Measurements from ENCODE around the gene FSCN2. TPM values are rescaled to one million over a fixed set of nuclear protein-coding genes. Genes with fewer than 3 reads are reported as not detected.

FSCN2 gene
- total RNA-seq, 4 donors from 2014 or later, result 0.46 to 2.7 (median 1.8) TPM

DNA sequence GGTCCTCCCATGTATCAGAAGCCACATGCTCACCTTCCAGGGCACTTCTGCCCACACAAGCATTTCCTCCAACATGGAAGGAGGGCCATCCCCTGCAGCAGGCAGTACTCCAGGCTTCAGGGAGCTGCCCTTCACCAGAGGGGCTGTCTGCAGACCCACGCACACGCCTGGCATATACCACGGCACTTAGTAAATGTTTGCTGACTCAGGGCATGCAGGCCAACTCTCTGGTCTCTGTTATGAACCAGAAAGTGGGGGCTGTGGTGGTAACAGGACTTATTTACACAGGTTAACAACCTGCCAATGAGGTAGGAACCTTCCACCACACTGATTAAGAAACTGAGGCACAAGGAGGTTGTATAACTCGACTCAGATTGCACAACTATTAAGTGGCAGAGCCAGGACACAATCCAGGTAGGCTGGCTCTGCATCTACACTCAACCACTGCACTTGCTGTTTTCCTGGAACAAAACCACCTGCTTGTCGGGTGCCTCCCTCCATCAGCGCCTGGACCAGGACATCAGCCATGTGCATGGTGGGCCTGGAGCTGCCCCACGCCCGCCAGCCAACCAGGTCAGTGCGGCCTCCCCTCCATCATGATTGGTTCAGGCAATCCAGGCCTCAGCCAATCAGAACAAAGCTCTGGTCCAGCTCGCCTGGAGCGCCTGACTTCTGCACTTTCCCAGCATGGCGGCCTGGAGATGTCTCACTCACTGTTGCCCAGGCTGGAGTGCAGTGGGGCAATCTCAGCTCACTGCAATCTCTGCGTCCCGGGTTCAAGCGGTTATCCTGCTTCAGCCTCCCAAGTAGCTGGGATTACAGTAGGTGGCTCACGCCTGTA is 34.8 kb upstream of the FSCN2 start:
- WGBS, 2 donors, result 88 to 96% methylated on average over 15 to 16 of the region's 16 CpGs
- no peak overlapping the region for H3K4me3 ChIP-seq (ENCODE audit: low read depth, poor library complexity, severe bottlenecking)
- intact Hi-C loops (cut with DNase I; ENCODE audit: low total_unique reads), result loop anchor here (10.0 kb wide), 1 partner anchor 479 kb away; no protein-coding TSS in a partner anchor
- DNase-seq (ENCODE audit: low spot score in 2 of 2), result no peak
- TF ChIP-seq, protein P1, sequence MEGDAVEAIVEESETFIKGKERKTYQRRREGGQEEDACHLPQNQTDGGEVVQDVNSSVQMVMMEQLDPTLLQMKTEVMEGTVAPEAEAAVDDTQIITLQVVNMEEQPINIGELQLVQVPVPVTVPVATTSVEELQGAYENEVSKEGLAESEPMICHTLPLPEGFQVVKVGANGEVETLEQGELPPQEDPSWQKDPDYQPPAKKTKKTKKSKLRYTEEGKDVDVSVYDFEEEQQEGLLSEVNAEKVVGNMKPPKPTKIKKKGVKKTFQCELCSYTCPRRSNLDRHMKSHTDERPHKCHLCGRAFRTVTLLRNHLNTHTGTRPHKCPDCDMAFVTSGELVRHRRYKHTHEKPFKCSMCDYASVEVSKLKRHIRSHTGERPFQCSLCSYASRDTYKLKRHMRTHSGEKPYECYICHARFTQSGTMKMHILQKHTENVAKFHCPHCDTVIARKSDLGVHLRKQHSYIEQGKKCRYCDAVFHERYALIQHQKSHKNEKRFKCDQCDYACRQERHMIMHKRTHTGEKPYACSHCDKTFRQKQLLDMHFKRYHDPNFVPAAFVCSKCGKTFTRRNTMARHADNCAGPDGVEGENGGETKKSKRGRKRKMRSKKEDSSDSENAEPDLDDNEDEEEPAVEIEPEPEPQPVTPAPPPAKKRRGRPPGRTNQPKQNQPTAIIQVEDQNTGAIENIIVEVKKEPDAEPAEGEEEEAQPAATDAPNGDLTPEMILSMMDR (IDR thresholded peaks at IDR 0.05), result no peak
- no peak for TF ChIP-seq POLR2A (IDR thresholded peaks at IDR 0.05)

GRCh38 chr17:81494626-81495377 is 33.4 kb upstream of the FSCN2 start:
- no peak for DNase-seq (ENCODE audit: low spot score in 2 of 2)
- H3K4me3 ChIP-seq (ENCODE audit: low read depth, poor library complexity, severe bottlenecking), result no peak overlapping the region
- intact Hi-C loops (cut with DNase I; ENCODE audit: low total_unique reads), result loop anchor here (10.0 kb wide), 1 partner anchor 480 kb away; no protein-coding TSS in a partner anchor
- no peak for TF ChIP-seq POLR2A (IDR thresholded peaks at IDR 0.05)
- TF ChIP-seq, protein P1 (IDR thresholded peaks at IDR 0.05), result no peak
- 39 to 45% methylated on average over 8 of the region's 8 CpGs for WGBS, 2 donors

- no peak overlapping the region for H3K4me3 ChIP-seq (ENCODE audit: low read depth, poor library complexity, severe bottlenecking)
- intact Hi-C loops (cut with DNase I; ENCODE audit: low total_unique reads), result loop anchor here (10.0 kb wide), 1 partner anchor 484 kb away; no protein-coding TSS in a partner anchor
- no peak for DNase-seq (ENCODE audit: low spot score in 2 of 2)
- WGBS, 2 donors, result 70 to 75% methylated on average over 38 to 52 of the region's 64 CpGs
- TF ChIP-seq POLR2A (IDR thresholded peaks at IDR 0.05), result no peak
- TF ChIP-seq, protein P1 (IDR thresholded peaks at IDR 0.05), result no peak
These were observed 29.1 kb upstream of the FSCN2 start for GRCh38 chr17:81498953-81499600.

GRCh38 chr17:81499601-81499970 is 28.6 kb upstream of the FSCN2 start:
- 41 to 55% methylated on average over 7 to 12 of the region's 12 CpGs for WGBS, 2 donors
- no peak for DNase-seq (ENCODE audit: low spot score in 2 of 2)
- intact Hi-C loops (cut with DNase I; ENCODE audit: low total_unique reads), result loop anchor here (10.0 kb wide), 1 partner anchor 485 kb away; no protein-coding TSS in a partner anchor
- H3K4me3 ChIP-seq (ENCODE audit: low read depth, poor library complexity, severe bottlenecking), result no peak overlapping the region
- TF ChIP-seq, protein P1 (IDR thresholded peaks at IDR 0.05), result no peak
- TF ChIP-seq POLR2A (IDR thresholded peaks at IDR 0.05), result no peak

- no peak overlapping the region for H3K4me3 ChIP-seq (ENCODE audit: low read depth, poor library complexity, severe bottlenecking)
- intact Hi-C loops (cut with DNase I; ENCODE audit: low total_unique reads), result no loop called here
- TF ChIP-seq, protein P1 (IDR thresholded peaks at IDR 0.05), result no peak
- no peak for TF ChIP-seq POLR2A (IDR thresholded peaks at IDR 0.05)
- DNase-seq (ENCODE audit: low spot score in 2 of 2), result no peak
- WGBS, 2 donors, result 45 to 56% methylated on average over 7 of the region's 7 CpGs
These were observed 28.1 kb upstream of the FSCN2 start for GRCh38 chr17:81500047-81500446.

Data from lower leg skin (tissue), 4 donors.